SW 1271 (cell line): ENCODE measurements around the gene CTAG1A.
"Not testable (repeated sequence)": the region's sequence is repeated elsewhere in the genome, so short reads cannot be mapped to it uniquely, and the experiment has no call there.

Experiments used
- DNase-seq, 2 experiments: peaks; one replicate each; lab custom pipeline; 2025; lab: John Stamatoyannopoulos, UW

The CTAG1A gene

DNA sequence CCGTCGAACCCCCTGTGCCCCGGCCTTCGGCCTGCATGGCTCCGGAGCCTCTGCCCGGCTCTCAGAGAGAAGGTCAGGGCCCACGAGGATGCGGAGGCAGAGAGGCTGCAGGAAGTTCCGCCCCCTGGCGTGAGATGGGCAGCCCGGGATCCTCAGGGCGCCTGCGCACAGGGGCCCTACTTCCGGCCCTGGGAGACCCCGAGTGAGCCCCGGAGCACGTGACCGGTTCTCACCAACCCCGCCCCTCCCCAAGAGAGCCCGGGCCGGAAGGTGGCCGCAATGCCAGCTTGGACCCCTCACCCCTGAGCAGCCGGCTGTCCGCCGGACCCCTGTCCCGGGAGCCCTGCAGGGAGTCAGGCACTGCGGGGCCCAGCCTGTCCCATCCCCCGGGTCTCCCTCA is 34.2 kb downstream of the CTAG1A start, which contains the start of gene CTAG1B:
Gene CTAG1B (minus strand): TSS at position 101 of the 400 bp plus-strand sequence. CDS start 64 bp downstream, at position 37.
- not testable (repeated sequence) for DNase-seq

DNA sequence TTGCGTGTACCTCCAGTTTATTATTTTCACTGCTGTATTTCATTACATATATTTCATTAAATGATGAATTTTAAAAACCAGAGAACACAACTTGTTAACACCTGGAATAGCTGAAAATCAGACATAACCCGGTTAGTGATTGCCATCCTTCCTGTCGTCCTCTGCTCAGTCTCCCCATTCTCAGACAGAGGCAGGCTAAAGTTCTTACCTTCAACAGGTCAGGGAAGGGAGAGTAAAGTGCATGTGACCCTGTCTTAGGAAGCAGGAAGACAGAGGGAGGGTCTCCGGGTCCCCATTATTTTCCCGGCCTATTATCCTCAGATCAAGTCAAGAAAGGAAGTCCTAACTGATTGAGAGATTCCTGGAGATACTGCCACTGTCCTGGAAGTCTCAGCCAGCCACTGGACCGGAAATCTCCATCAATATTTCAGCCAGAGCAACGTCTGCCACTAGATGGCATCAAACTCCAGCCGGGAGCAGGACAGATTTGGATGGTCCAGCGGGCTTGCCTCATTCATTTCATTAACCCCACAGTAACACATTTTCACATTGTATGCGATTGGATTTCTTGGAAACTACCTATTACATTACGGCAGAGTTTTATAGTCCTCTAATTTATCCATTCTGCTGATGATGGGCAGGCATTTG is 36.0 kb downstream of the CTAG1A start:
- not testable (repeated sequence) for DNase-seq

GRCh38 chrX:154628960-154629359 is 44.0 kb downstream of the CTAG1A start:
- DNase-seq: not testable (repeated sequence)

GRCh38 chrX:154630949-154631348 is 46.0 kb downstream of the CTAG1A start:
- DNase-seq: not testable (repeated sequence)

DNA sequence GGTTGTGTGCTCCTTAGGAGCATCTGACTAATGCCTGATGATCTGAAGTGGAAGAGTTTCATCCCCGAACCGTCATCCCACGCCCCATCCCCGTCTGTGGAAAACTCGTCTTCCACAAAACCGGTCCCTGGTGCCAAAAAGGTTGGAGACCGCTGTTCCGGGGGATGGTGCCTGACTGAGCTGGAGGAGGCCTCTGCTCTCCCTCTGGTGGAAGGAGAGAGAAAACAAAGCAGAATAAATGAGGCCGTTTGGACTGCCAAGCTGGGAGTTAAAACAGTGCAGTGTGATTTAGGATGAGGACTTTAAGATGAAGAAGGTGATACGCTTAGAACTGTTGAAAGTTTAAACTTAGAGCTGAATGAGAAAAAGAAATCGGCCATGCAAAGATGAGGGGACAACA is 48.7 kb downstream of the CTAG1A start:
- DNase-seq: not testable (repeated sequence)
